ENCODE data around the gene PROCA1.

DNA sequence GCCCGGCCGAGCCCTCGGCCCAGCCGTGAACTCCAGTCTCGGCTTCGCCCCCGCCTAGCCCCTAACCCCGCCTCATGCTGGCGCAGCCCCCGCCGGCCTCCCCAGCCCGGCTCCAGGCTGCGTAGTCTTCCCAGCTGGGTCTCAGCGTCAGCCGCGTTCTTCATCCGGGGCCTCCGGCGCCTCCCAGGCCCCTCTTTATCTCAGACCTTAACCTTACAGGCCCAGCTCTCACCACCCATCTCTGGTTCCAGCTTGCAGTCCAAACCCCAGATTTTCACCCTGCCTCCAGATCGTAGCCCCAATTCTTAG, at the start of gene PROCA1:
- TF ChIP-seq, protein P1, sequence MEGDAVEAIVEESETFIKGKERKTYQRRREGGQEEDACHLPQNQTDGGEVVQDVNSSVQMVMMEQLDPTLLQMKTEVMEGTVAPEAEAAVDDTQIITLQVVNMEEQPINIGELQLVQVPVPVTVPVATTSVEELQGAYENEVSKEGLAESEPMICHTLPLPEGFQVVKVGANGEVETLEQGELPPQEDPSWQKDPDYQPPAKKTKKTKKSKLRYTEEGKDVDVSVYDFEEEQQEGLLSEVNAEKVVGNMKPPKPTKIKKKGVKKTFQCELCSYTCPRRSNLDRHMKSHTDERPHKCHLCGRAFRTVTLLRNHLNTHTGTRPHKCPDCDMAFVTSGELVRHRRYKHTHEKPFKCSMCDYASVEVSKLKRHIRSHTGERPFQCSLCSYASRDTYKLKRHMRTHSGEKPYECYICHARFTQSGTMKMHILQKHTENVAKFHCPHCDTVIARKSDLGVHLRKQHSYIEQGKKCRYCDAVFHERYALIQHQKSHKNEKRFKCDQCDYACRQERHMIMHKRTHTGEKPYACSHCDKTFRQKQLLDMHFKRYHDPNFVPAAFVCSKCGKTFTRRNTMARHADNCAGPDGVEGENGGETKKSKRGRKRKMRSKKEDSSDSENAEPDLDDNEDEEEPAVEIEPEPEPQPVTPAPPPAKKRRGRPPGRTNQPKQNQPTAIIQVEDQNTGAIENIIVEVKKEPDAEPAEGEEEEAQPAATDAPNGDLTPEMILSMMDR (conservative IDR thresholded peaks at IDR 0.05; ENCODE audit: low read length) = no peak
- no peak for TF ChIP-seq EZH2phosphoT487 (IDR thresholded peaks at IDR 0.05; ENCODE audit: borderline replicate concordance)

Data from Loucy (cell line).